GM12878 (cell line): ENCODE results near the gene SCN10A.

ENCODE experiments used
- ATF3 ChIP-seq: IDR thresholded peaks from 2 replicates; pipeline ENCODE4 v1.6.1; 2011; ENCODE audit warnings: low read depth, mild to moderate bottlenecking, low read length, moderate library complexity, borderline replicate concordance; ENCODE audit errors: extremely low read depth
- CREM ChIP-seq: IDR thresholded peaks from 2 replicates; pipeline ENCODE4 v1.6.1; 2014; ENCODE audit warnings: antibody characterized with exemption, low read depth
- CTCF ChIP-seq, 3 experiments: IDR thresholded peaks in 2 of 3; conservative IDR thresholded peaks in 1 of 3; 2 replicates each; pipeline ENCODE4 v1.5.1; 2011; ENCODE audit warnings: low read depth in 3 of 3, low read length in 3 of 3, mild to moderate bottlenecking in 3 of 3, control low read depth in 2 of 3, moderate library complexity in 2 of 3, inconsistent platforms in 1 of 3, mixed read lengths in 1 of 3; ENCODE audit not compliant: control insufficient read depth in 2 of 3, insufficient read depth in 1 of 3; ENCODE audit errors: extremely low read depth in 1 of 3
- EED ChIP-seq: sonication (generic); IDR thresholded peaks from 2 replicates; pipeline ENCODE4 v1.6.1; 2016; ENCODE audit warnings: antibody characterized with exemption, low read depth
- GABPA ChIP-seq: IDR thresholded peaks from 2 replicates; pipeline ENCODE4 v1.6.1; 2014; ENCODE audit warnings: antibody characterized with exemption, low read depth, mild to moderate bottlenecking, inconsistent platforms
- JUND ChIP-seq: IDR thresholded peaks from 2 replicates; pipeline ENCODE4 v1.6.1; 2012; ENCODE audit warnings: low read depth, mild to moderate bottlenecking, low read length, improper control_type of control experiment, moderate library complexity
- RAD21 ChIP-seq: IDR thresholded peaks from 2 replicates; pipeline ENCODE4 v1.6.1; 2011; ENCODE audit warnings: mild to moderate bottlenecking, low read depth, low read length, moderate library complexity; ENCODE audit not compliant: insufficient read depth
- RAD51 ChIP-seq: fragments of 450-650 bp; IDR thresholded peaks from 2 replicates; pipeline ENCODE4 v1.6.1; 2016; ENCODE audit warnings: moderate library complexity, mild to moderate bottlenecking, inconsistent platforms
- RFX5 ChIP-seq: IDR thresholded peaks from 2 replicates; pipeline ENCODE4 v1.6.1; 2011; ENCODE audit warnings: low read depth, low read length, improper control_type of control experiment
- SREBF1 ChIP-seq: IDR thresholded peaks from 2 replicates; pipeline ENCODE4 v1.6.1; 2012; ENCODE audit warnings: mild to moderate bottlenecking, low read length
- SRF ChIP-seq, 2 experiments: IDR thresholded peaks; 2 replicates each; pipeline ENCODE4 v1.6.1; 2011; ENCODE audit warnings: low read depth in 2 of 2, low read length in 2 of 2, mild to moderate bottlenecking in 1 of 2, moderate library complexity in 1 of 2
- TARDBP ChIP-seq: IDR thresholded peaks from 2 replicates; pipeline ENCODE4 v1.6.1; 2016; ENCODE audit warnings: borderline replicate concordance
- ZNF592 ChIP-seq: fragments of 450-650 bp; IDR thresholded peaks from 2 replicates; pipeline ENCODE4 v1.6.1; 2017; ENCODE audit warnings: mild to moderate bottlenecking, moderate library complexity
- ZSCAN29 ChIP-seq: fragments of 450-650 bp; IDR thresholded peaks from 2 replicates; pipeline ENCODE4 v1.6.1; 2017; ENCODE audit warnings: mild to moderate bottlenecking, moderate library complexity

GRCh38 chr3:38731522-38731921 lies 84.5 kb downstream of the SCN10A start:
- TF ChIP-seq RFX5 (no peak), CREM (no peak), CTCF (IDR thresholded peaks at IDR 0.05 in 2 of 3, conservative IDR thresholded peaks at IDR 0.05 in 1 of 3; ENCODE audit: control insufficient read depth in 2 of 3, extremely low read depth in 1 of 3, insufficient read depth in 1 of 3, low read depth in 3 of 3, low read length in 3 of 3) (no peak), SRF (IDR thresholded peaks at IDR 0.05; ENCODE audit: low read depth in 2 of 2, low read length in 2 of 2) (no peak), TARDBP (no peak), ZSCAN29 (no peak), GABPA (no peak), JUND (no peak), SREBF1 (no peak), ZNF592 (no peak), RAD51 (no peak), ATF3 (no peak), RAD21 (no peak), EED (no peak)
